ENCODE measurements around the gene C10orf120.

Gene C10orf120

GRCh38 chr10:122703483-122704448 lies 4.1 kb upstream of the C10orf120 start:
- DNase-seq (ENCODE audit: low spot score), result peak; percentile 29
- FAIRE-seq, result no peak

DNA sequence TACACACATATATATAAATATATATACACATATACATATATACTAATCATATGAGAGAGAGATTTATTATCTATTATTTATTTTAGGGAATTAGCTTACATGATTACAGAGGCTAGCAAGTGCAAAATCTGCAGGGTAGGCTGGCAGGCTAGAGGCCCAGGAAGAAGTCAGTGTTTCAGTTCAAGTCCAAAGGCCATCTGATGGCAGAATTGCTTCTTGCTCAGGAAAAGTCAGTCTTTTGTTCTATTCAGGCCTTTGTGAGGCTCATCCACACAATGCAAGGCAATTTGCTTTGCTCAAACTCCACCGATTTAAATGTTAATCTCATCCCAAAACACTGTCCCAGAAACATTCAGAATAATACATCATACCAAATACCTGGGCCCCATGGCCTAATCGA lies 2.6 kb upstream of the C10orf120 start:
- FAIRE-seq, result no peak
- no peak for DNase-seq (ENCODE audit: low spot score)

DNA sequence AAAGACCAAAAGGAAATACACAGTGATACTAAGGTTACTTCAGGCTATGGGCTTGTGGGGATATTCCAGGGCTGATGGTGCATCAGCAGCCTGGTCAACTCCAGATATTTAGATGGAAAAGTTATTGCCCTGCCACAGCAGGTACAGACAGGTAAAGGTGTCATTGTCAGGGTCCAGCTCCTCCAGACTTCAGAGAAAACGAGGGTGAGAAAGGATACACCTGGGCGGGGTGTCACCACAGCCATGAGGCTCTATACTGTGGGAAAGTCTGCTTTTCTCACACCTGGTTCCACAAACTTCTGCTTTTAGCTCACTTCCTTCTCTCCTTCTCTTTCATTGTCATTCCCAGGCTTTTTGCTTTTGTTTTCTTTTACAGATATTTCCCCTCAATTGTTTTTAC lies 2.0 kb upstream of the C10orf120 start:
- FAIRE-seq (no peak), DNase-seq (ENCODE audit: low spot score) (no peak)

- FAIRE-seq (no peak), DNase-seq (ENCODE audit: low spot score) (no peak)
These were observed 3.0 kb downstream of the C10orf120 start for GRCh38 chr10:122696687-122697086.

GRCh38 chr10:122692744-122693143 lies 6.9 kb downstream of the C10orf120 start:
- DNase-seq (ENCODE audit: low spot score) (no peak), FAIRE-seq (no peak)

DNA sequence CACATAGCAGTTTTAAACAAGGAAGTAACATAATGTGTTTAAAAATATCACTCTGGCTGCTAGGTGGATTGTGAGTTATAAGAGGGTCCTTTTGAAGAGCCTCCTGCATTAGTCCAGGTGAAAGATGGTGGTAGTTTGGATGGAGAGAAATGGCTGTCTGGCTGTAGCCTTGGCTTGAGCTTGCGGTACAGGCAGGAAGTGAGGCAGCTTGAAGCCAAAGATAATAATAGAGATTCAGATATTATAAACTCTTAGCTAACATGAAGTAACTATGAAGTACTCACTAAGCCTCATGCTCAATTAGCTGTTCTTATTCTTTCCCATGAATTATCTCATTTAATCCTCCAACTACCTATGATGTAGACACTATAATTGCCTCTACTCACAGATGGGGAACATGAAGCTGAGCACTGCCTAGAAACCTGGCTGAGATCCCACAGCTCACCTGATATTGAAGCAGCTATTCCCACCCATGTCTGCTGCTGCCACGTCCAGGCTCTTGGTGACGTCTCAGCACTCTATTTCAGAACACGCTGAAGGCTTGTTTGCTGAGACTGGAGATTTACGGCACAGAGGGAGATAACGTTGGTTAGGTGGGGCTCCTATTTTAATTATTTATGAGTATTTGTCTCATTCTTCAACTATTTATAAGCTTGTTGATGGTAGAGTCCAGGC lies 10.4 kb downstream of the C10orf120 start:
- DNase-seq (ENCODE audit: low spot score) (no peak), FAIRE-seq (no peak)

DNA sequence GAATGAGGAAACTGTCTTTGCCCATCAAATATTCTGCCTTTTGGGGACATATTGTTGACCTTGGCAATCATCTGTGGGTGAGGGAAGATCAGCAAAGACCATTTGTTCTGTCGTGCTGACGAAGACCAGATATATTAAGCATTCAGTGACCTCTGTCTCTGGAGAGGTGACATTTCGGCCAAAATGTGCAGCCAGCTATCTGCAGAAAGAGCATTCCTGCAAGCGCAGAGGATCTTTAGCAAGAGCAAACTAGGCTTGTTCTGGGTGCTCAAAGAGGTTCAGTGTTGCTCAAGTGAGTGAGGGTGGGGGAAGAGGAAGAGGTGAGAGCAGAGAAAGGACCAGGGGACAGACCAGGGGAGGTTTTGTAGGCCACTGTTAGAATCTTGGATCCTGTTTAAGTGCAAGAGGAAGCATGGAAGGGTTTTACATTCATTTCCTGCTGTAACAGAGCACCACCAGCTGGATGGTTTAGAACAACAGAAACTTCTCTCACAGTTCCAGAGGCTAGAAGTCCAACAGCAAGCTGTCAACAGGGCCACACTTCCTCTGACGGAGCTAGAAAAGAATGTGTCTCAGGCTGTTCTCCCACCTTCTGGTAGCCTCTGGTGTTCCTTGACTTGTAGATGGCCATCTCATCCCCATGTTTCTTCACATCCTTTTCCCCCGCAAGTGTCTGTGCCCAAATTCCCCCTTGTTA lies 11.2 kb downstream of the C10orf120 start:
- DNase-seq (ENCODE audit: low spot score), result no peak
- FAIRE-seq, result no peak

GRCh38 chr10:122682522-122682921 lies 17.1 kb downstream of the C10orf120 start:
- DNase-seq (ENCODE audit: low spot score) (no peak), FAIRE-seq (no peak)

DNA sequence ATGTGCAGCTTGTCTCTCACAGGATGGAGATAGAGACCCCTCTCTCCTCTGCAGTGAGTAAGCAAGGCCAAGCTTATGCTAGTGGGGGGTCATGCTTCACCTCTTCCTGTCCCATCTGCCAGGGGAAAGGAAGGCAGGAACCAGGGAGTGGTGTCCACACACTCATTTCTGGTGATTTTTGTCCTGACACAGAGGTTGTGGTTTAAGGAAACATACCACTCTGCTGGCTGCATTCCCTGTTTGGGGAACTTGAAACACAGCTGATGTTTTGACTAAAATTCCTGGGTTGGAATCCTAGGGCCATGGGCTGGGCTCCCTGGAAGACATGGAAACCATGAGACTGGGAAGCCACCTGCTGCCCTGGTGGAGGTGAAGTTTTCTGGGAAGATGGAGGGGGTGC lies 21.4 kb downstream of the C10orf120 start:
- FAIRE-seq (no peak), DNase-seq (ENCODE audit: low spot score) (no peak)

- no peak for FAIRE-seq
- no peak for DNase-seq (ENCODE audit: low spot score)
These were observed 24.4 kb downstream of the C10orf120 start for GRCh38 chr10:122675278-122675677.

GRCh38 chr10:122674781-122675180 lies 24.9 kb downstream of the C10orf120 start:
- no peak for DNase-seq (ENCODE audit: low spot score)
- no peak for FAIRE-seq

- no peak for FAIRE-seq
- no peak for DNase-seq (ENCODE audit: low spot score)
These were observed 25.9 kb downstream of the C10orf120 start for GRCh38 chr10:122673731-122674130.

GRCh38 chr10:122673269-122673668 lies 26.4 kb downstream of the C10orf120 start:
- FAIRE-seq (no peak), DNase-seq (ENCODE audit: low spot score) (no peak)

GRCh38 chr10:122672655-122673054 lies 27.0 kb downstream of the C10orf120 start:
- DNase-seq (ENCODE audit: low spot score), result no peak

GRCh38 chr10:122671355-122671754 lies 28.3 kb downstream of the C10orf120 start:
- FAIRE-seq, result no peak
- DNase-seq (ENCODE audit: low spot score), result no peak

More at GRCh38 chr10:122672655-122673054, 27.0 kb downstream of the C10orf120 start:
- FAIRE-seq, result no peak

DNA sequence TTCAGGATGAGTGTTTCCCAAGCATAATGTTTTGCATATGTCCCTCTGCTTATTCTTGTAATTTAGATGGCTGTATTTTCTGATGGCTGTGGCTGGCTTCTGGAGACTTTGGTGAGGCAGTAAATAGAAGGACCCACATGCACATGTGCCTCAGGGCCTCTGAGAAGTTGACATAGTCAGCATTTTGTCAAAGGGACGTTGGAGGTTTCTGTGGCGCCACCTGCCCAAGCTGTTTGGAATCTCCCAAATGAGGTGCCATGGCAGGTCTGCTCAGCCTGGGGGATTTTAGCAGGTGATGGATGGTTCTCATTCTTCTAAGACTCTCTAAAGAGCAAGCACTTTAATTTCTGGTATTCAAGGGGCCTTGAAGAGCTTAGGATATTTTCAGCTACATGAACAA lies 29.8 kb downstream of the C10orf120 start:
- no peak for DNase-seq (ENCODE audit: low spot score)
- no peak for FAIRE-seq

GRCh38 chr10:122669045-122669444 lies 30.6 kb downstream of the C10orf120 start:
- FAIRE-seq, result no peak
- no peak for DNase-seq (ENCODE audit: low spot score)

DNA sequence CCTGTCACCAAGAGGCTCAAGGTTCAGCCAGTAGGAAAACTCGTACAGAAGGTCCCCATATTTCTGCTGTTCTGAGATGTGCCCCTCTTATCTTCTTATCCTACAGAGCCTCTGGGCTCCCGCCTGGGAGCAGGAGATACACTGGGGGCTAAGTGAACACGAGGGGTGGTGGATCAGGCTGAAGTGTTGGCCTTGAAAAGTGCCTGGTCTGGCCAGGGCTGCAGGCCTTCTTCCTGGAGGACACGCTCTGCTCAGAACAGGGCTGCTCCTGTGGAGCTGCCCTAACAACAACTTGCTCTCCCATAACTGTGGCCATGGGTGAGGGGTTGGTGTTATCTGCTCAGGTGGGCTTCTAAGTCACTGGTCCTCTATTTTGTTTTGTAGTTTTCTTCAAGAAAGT lies 33.7 kb downstream of the C10orf120 start:
- DNase-seq (ENCODE audit: low spot score) (no peak), FAIRE-seq (no peak)

DNA sequence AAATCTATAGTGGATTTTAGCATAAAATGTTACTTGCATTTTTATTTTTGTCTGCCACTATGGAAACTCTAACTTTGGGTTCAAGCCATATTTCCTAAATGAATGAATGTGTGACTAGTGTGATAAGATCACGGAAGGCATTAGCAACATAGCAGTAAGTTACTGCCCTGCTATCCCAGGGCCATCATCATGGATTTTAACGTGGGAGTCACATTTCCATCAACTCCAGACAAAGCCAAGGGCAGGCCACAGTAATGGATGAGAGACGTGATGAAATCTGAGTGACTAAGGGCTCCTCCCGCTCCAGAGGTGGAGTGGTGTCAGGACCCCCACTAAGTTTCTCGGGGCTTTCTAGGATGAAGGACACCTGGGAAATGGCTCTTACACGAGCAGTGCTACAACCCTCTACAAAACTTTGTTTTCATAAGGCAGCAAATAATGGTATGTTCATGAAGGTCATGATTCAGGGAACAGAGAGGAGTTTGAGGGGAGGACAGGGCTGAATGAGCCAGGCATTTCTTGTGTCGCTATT lies 34.3 kb downstream of the C10orf120 start:
- FAIRE-seq (no peak), DNase-seq (ENCODE audit: low spot score) (no peak)

DNA sequence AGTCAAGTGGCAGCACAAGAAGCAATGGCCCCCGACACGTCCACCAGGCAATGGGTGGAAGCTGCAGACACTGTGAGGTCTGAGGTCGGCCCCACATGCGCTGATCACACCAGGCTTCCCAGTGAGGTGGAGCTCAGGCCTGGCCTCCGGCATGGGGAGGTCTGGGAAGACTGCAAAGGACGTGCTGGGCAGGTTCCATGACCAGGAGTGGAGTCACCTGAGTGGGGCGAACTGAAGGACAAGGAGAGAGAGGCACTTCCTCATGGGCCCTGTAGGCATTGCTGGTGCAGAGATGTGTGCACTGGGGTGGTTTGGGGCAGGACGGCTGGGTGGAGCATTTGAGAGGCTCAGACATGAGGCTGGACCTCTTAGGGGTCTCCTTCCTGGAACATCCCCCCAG lies 35.1 kb downstream of the C10orf120 start:
- DNase-seq (ENCODE audit: low spot score), result no peak
- no peak for FAIRE-seq

GRCh38 chr10:122663516-122664130 lies 36.0 kb downstream of the C10orf120 start:
- DNase-seq (ENCODE audit: low spot score) (no peak), FAIRE-seq (no peak)
